Stimulated activated CD4-positive, alpha-beta T cell treated with anti-CD3 and anti-CD28 coated beads, Interleukin-1b, Interleukin-23, amount 100 ng/mL, for 4 hours (primary cell): ENCODE results near the gene SLIT3.
"Not testable (repeated sequence)": the region's sequence is repeated elsewhere in the genome, so short reads cannot be mapped to it uniquely, and the experiment has no call there.

ENCODE experiments used
- DNase-seq, 2 donors: peaks; one replicate each; pipeline ENCODE4 v3.0.0-alpha.2; 2020; ENCODE audit warnings: low read depth in 2 of 2

Gene SLIT3

GRCh38 chr5:168742311-168742710 is 558.6 kb downstream of the SLIT3 start:
- DNase-seq: not testable (repeated sequence)

GRCh38 chr5:168740811-168741213 is 560.1 kb downstream of the SLIT3 start:
- no peak for DNase-seq

- DNase-seq: no peak
Observed at GRCh38 chr5:168740092-168740800, 560.7 kb downstream of the SLIT3 start.

- no peak for DNase-seq
Observed at GRCh38 chr5:168737066-168737465, 563.9 kb downstream of the SLIT3 start.

- no peak for DNase-seq
Observed at GRCh38 chr5:168736281-168736831, 564.6 kb downstream of the SLIT3 start.

- DNase-seq: no peak
Observed at GRCh38 chr5:168734620-168735300, 566.2 kb downstream of the SLIT3 start.

- DNase-seq: no peak
Observed at GRCh38 chr5:168734119-168734518, 566.8 kb downstream of the SLIT3 start.

GRCh38 chr5:168728546-168729211 is 572.3 kb downstream of the SLIT3 start:
- no peak for DNase-seq

GRCh38 chr5:168727547-168727946 is 573.4 kb downstream of the SLIT3 start:
- no peak for DNase-seq

GRCh38 chr5:168726342-168726741 is 574.6 kb downstream of the SLIT3 start:
- DNase-seq: no peak

GRCh38 chr5:168724227-168724626 is 576.7 kb downstream of the SLIT3 start:
- no peak for DNase-seq

GRCh38 chr5:168723037-168723436 is 577.9 kb downstream of the SLIT3 start:
- no peak for DNase-seq

GRCh38 chr5:168721966-168722365 is 579.0 kb downstream of the SLIT3 start:
- no peak for DNase-seq

- no peak for DNase-seq
Observed at GRCh38 chr5:168721002-168721753, 579.8 kb downstream of the SLIT3 start.

- DNase-seq: no peak
Observed at GRCh38 chr5:168720575-168720974, 580.4 kb downstream of the SLIT3 start.

- DNase-seq: no peak
Observed at GRCh38 chr5:168714046-168714445, 586.9 kb downstream of the SLIT3 start.

- no peak for DNase-seq
Observed at GRCh38 chr5:168713051-168713450, 587.9 kb downstream of the SLIT3 start.

- DNase-seq: no peak
Observed at GRCh38 chr5:168712280-168712924, 588.5 kb downstream of the SLIT3 start.

- DNase-seq: no peak
Observed at GRCh38 chr5:168710706-168711105, 590.2 kb downstream of the SLIT3 start.

- DNase-seq: no peak
Observed at GRCh38 chr5:168707716-168708695, 592.9 kb downstream of the SLIT3 start.
